Skeletal muscle tissue (tissue), 4 donors: Measurements from ENCODE around the gene IRX1. TPM values are rescaled to one million over a fixed set of nuclear protein-coding genes. Genes with fewer than 3 reads are reported as not detected.

Source experiments
- H3K27ac ChIP-seq: one replicate; pipeline ENCODE4 v1.7.0; 2013; ENCODE audit warnings: mild to moderate bottlenecking, low read depth, low read length, inconsistent platforms
- H3K27me3 ChIP-seq, 3 donors: one replicate each; pipeline ENCODE4 v1.7.0; 2013; ENCODE audit warnings: low read length in 3 of 3; ENCODE audit not compliant: control insufficient read depth in 3 of 3, insufficient read depth in 3 of 3
- H3K36me3 ChIP-seq, 3 donors: one replicate each; pipeline ENCODE4 v1.7.0; 2013; ENCODE audit warnings: low read length in 3 of 3; ENCODE audit not compliant: control insufficient read depth in 3 of 3, insufficient read depth in 3 of 3
- H3K4me1 ChIP-seq, 3 donors: one replicate each; pipeline ENCODE4 v1.7.0; 2013; ENCODE audit warnings: low read length in 3 of 3, mild to moderate bottlenecking in 3 of 3; ENCODE audit not compliant: control insufficient read depth in 3 of 3, insufficient read depth in 3 of 3
- H3K4me3 ChIP-seq, 3 donors: one replicate each; pipeline ENCODE4 v1.7.0; 2013; ENCODE audit warnings: low read length in 3 of 3
- H3K9ac ChIP-seq, 3 donors: one replicate each; pipeline ENCODE4 v1.7.0; 2013; ENCODE audit warnings: low read length in 3 of 3, mild to moderate bottlenecking in 3 of 3, moderate library complexity in 2 of 3, low read depth in 1 of 3
- H3K9me3 ChIP-seq, 3 donors: one replicate each; pipeline ENCODE4 v1.7.0; 2013; ENCODE audit warnings: low read length in 3 of 3; ENCODE audit not compliant: control insufficient read depth in 3 of 3
- total RNA-seq: library from RNA; depleted of rRNA; stranded (reverse); fragments of >200 nt; gene quantifications from one replicate; pipeline ENCODE4 v1.2.3, GENCODE V29; 2014
- donor health status: Osteomylitis.

Gene IRX1
- total RNA-seq, 1 donor from 2014 or later = 2.1 TPM

- Histone ChIP-seq H3K27ac (no peak overlapping the region), H3K4me3 (no peak overlapping the region), H3K9me3 (no peaks in the 10 kb centered on the region), H3K36me3 (no peaks in the 10 kb centered on the region), H3K9ac (no peak overlapping the region), H3K27me3 (peaks cover 13 to 39% (median 38%) of the 10 kb centered on the region in 3 donors), H3K4me1 (no peaks in the 10 kb centered on the region)
Observed at GRCh38 chr5:3609120-3609681, 13.6 kb downstream of the IRX1 start.

- H3K9ac ChIP-seq = no peak overlapping the region
- H3K36me3 ChIP-seq = no peaks in the 10 kb centered on the region
Observed at GRCh38 chr5:3612591-3613042, 17.0 kb downstream of the IRX1 start.

GRCh38 chr5:3613726-3614125 lies 18.1 kb downstream of the IRX1 start:
- H3K9ac ChIP-seq = no peak overlapping the region
- H3K36me3 ChIP-seq = no peaks in the 10 kb centered on the region
- no peaks in the 10 kb centered on the region for H3K4me1 ChIP-seq
- no peaks in the 10 kb centered on the region for H3K9me3 ChIP-seq
- H3K27ac ChIP-seq = no peak overlapping the region
- peaks cover 0 to 24% (median 11%) of the 10 kb centered on the region in 3 donors for H3K27me3 ChIP-seq
- H3K4me3 ChIP-seq = no peak overlapping the region

More at GRCh38 chr5:3612591-3613042, 17.0 kb downstream of the IRX1 start:
- Histone ChIP-seq H3K27me3 (peaks cover 0 to 26% (median 9%) of the 10 kb centered on the region in 3 donors), H3K9me3 (no peaks in the 10 kb centered on the region), H3K4me1 (no peaks in the 10 kb centered on the region), H3K4me3 (no peak overlapping the region), H3K27ac (no peak overlapping the region)

- Histone ChIP-seq H3K9me3 (no peaks in the 10 kb centered on the region), H3K36me3 (no peaks in the 10 kb centered on the region), H3K27ac (no peak overlapping the region), H3K4me3 (no peak overlapping the region), H3K4me1 (no peaks in the 10 kb centered on the region), H3K27me3 (peaks cover 0 to 18% (median 12%) of the 10 kb centered on the region in 3 donors), H3K9ac (no peak overlapping the region)
Observed at GRCh38 chr5:3615217-3615616, 19.6 kb downstream of the IRX1 start.

- H3K4me1 ChIP-seq = no peaks in the 10 kb centered on the region
- no peak overlapping the region for H3K4me3 ChIP-seq
- H3K36me3 ChIP-seq = no peaks in the 10 kb centered on the region
- H3K9me3 ChIP-seq = no peaks in the 10 kb centered on the region
- H3K27me3 ChIP-seq = peaks cover 0 to 14% (median 12%) of the 10 kb centered on the region in 3 donors
- no peak overlapping the region for H3K27ac ChIP-seq
- no peak overlapping the region for H3K9ac ChIP-seq
Observed at GRCh38 chr5:3615829-3616228, 20.2 kb downstream of the IRX1 start.

GRCh38 chr5:3619579-3619978 lies 23.9 kb downstream of the IRX1 start:
- no peaks in the 10 kb centered on the region for H3K9me3 ChIP-seq
- no peaks in the 10 kb centered on the region for H3K4me1 ChIP-seq
- H3K9ac ChIP-seq = no peak overlapping the region
- H3K36me3 ChIP-seq = no peaks in the 10 kb centered on the region
- peaks cover 4 to 14% (median 12%) of the 10 kb centered on the region in 3 donors for H3K27me3 ChIP-seq
- no peak overlapping the region for H3K27ac ChIP-seq
- H3K4me3 ChIP-seq = no peak overlapping the region

- peaks cover 0 to 5% (median 4%) of the 10 kb centered on the region in 3 donors for H3K27me3 ChIP-seq
- no peak overlapping the region for H3K9ac ChIP-seq
- H3K4me3 ChIP-seq = no peak overlapping the region
- no peaks in the 10 kb centered on the region for H3K4me1 ChIP-seq
- no peak overlapping the region for H3K27ac ChIP-seq
- no peaks in the 10 kb centered on the region for H3K36me3 ChIP-seq
- H3K9me3 ChIP-seq = no peaks in the 10 kb centered on the region
Observed at GRCh38 chr5:3622961-3623360, 27.3 kb downstream of the IRX1 start.

GRCh38 chr5:3625626-3626025 lies 30.0 kb downstream of the IRX1 start:
- no peaks in the 10 kb centered on the region for H3K4me1 ChIP-seq
- no peaks in the 10 kb centered on the region for H3K9me3 ChIP-seq
- peaks cover 0 to 8% (median 4%) of the 10 kb centered on the region in 3 donors for H3K27me3 ChIP-seq
- H3K9ac ChIP-seq = no peak overlapping the region
- no peaks in the 10 kb centered on the region for H3K36me3 ChIP-seq
- H3K27ac ChIP-seq = no peak overlapping the region
- H3K4me3 ChIP-seq = no peak overlapping the region

- H3K27me3 ChIP-seq = peaks cover 0 to 15% (median 0%) of the 10 kb centered on the region in 3 donors
- peaks cover 0 to 4% (median 0%) of the 10 kb centered on the region in 3 donors for H3K9me3 ChIP-seq
- no peak overlapping the region for H3K4me3 ChIP-seq
- no peak overlapping the region for H3K27ac ChIP-seq
- no peaks in the 10 kb centered on the region for H3K36me3 ChIP-seq
- no peak overlapping the region for H3K9ac ChIP-seq
- no peaks in the 10 kb centered on the region for H3K4me1 ChIP-seq
Observed at GRCh38 chr5:3634061-3634460, 38.4 kb downstream of the IRX1 start.

GRCh38 chr5:3639175-3639574 lies 43.5 kb downstream of the IRX1 start:
- Histone ChIP-seq H3K27me3 (peaks cover 0 to 3% (median 0%) of the 10 kb centered on the region in 3 donors), H3K4me3 (no peak overlapping the region), H3K9me3 (peaks cover 0 to 6% (median 0%) of the 10 kb centered on the region in 3 donors), H3K9ac (no peak overlapping the region), H3K4me1 (no peaks in the 10 kb centered on the region), H3K36me3 (no peaks in the 10 kb centered on the region), H3K27ac (no peak overlapping the region)
